GM19035 (cell line): ENCODE data around the gene PTBP3.
"Not testable (repeated sequence)": the region's sequence is repeated elsewhere in the genome, so short reads cannot be mapped to it uniquely, and the experiment has no call there.

Experiments
- ATAC-seq: cut with Tn5 transposase; IDR thresholded peaks from one replicate; pipeline ENCODE4 v1.9.1; 2021; ENCODE audit not compliant: unreplicated experiment

PTBP3 gene

GRCh38 chr9:112224401-112225289, 108.8 kb downstream of the PTBP3 start:
- ATAC-seq, result no peak

GRCh38 chr9:112218908-112219307, 114.5 kb downstream of the PTBP3 start:
- ATAC-seq, result peak; percentile 95

- ATAC-seq, result no peak
These were observed 120.5 kb downstream of the PTBP3 start for GRCh38 chr9:112212926-112213325.

- ATAC-seq, result no peak
These were observed 126.0 kb downstream of the PTBP3 start for GRCh38 chr9:112207451-112207850.

GRCh38 chr9:112203536-112203935, 129.9 kb downstream of the PTBP3 start:
- no peak for ATAC-seq

- ATAC-seq, result no peak
These were observed 132.7 kb downstream of the PTBP3 start for GRCh38 chr9:112200711-112201110.

GRCh38 chr9:112198646-112199045, 134.8 kb downstream of the PTBP3 start:
- no peak for ATAC-seq

- ATAC-seq, result no peak
These were observed 138.4 kb downstream of the PTBP3 start for GRCh38 chr9:112194969-112195431.

GRCh38 chr9:112193572-112194288, 139.7 kb downstream of the PTBP3 start:
- ATAC-seq, result no peak

GRCh38 chr9:112190320-112190719, 143.1 kb downstream of the PTBP3 start:
- ATAC-seq, result not testable (repeated sequence)

GRCh38 chr9:112188884-112189283, 144.5 kb downstream of the PTBP3 start:
- ATAC-seq, result no peak

GRCh38 chr9:112187404-112187803, 146.0 kb downstream of the PTBP3 start:
- ATAC-seq, result no peak

- ATAC-seq, result no peak
These were observed 146.7 kb downstream of the PTBP3 start for GRCh38 chr9:112186695-112187094.

GRCh38 chr9:112184946-112185345, 148.5 kb downstream of the PTBP3 start:
- no peak for ATAC-seq

GRCh38 chr9:112184221-112184620, 149.2 kb downstream of the PTBP3 start:
- ATAC-seq, result no peak

- no peak for ATAC-seq
These were observed 153.0 kb downstream of the PTBP3 start for GRCh38 chr9:112180387-112180881.

- ATAC-seq, result no peak
These were observed 153.6 kb downstream of the PTBP3 start for GRCh38 chr9:112179816-112180215.

GRCh38 chr9:112176524-112176923, 156.9 kb downstream of the PTBP3 start:
- ATAC-seq, result no peak

GRCh38 chr9:112175796-112176315, 157.6 kb downstream of the PTBP3 start:
- ATAC-seq, result no peak

GRCh38 chr9:112174965-112175795, 158.2 kb downstream of the PTBP3 start, which contains the start of gene SUSD1:
Gene SUSD1 (minus strand): TSS chr9:112175297. CDS start chr9:112175235, 62 bp downstream.
- ATAC-seq, result peak; percentile 56
